SH-SY5Y (cell line): ENCODE data around the gene CRYBG2.
"Not testable (repeated sequence)": the region's sequence is repeated elsewhere in the genome, so short reads cannot be mapped to it uniquely, and the experiment has no call there.

Experiments used
- GATA2 ChIP-seq: IDR thresholded peaks from 2 replicates; pipeline ENCODE4 v1.6.1; 2011; ENCODE audit warnings: mild to moderate bottlenecking, low read depth, low read length
- GATA3 ChIP-seq: IDR thresholded peaks from 2 replicates; pipeline ENCODE4 v1.6.1; 2011; ENCODE audit warnings: low read depth, mild to moderate bottlenecking, low read length, moderate library complexity

CRYBG2 gene

GRCh38 chr1:26373789-26374188 is 19.9 kb upstream of the CRYBG2 start:
- TF ChIP-seq GATA3 (no peak), GATA2 (no peak)

DNA sequence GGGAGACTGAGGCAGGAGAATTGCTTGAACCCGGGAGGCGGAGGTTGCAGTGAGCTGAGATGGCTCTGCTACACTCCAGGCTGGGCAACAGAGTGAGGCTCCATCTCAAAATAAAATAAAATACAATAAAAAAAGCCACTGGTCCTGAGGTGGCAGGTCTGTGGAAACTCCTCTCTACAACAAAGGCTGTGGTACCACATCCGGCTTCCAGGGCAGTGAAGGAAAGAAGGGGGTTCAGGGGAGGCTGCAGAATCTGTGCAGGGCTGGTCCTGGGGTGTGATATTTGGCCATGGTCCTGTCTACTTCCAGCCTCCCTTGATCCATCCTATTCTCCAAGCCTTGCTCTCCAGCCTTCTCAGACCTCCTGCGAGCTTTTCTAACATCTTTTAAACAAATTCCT is 19.4 kb upstream of the CRYBG2 start:
- no peak for TF ChIP-seq GATA2
- no peak for TF ChIP-seq GATA3

GRCh38 chr1:26372611-26373010 is 18.7 kb upstream of the CRYBG2 start, which contains the start of gene ZNF683:
ZNF683 (minus strand) TSS chr1:26372750; CDS start chr1:26368571, 4,179 bp downstream.
- TF ChIP-seq GATA2, GATA3: not testable (repeated sequence)

GRCh38 chr1:26372039-26372438 is 18.1 kb upstream of the CRYBG2 start:
- no peak for TF ChIP-seq GATA2
- no peak for TF ChIP-seq GATA3

GRCh38 chr1:26370591-26371382 is 16.9 kb upstream of the CRYBG2 start:
- TF ChIP-seq GATA2 (no peak), GATA3 (no peak)

GRCh38 chr1:26368486-26368885 is 14.6 kb upstream of the CRYBG2 start:
- TF ChIP-seq GATA3, result no peak
- no peak for TF ChIP-seq GATA2

GRCh38 chr1:26368006-26368405 is 14.1 kb upstream of the CRYBG2 start:
- TF ChIP-seq GATA3, result no peak
- TF ChIP-seq GATA2, result no peak

DNA sequence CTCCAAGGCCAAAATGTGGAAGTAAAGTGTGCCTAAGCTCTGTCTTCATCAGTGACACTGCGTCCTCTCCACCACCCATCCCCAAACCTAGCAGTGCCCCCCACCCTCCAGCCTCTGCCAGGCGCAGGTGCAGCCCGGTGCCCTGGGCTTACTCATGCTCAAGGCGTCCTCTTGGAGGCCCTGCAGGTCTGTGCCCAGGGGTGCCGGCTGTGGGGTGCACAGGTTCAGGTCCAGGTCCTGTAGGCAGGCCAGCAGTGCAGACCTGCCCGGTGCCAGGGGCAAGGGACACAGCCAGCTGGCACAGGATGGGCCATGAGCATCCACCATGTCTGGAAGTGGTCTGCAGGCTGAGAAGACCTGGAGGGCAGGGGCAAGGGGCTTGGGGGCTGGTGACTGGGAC is 13.5 kb upstream of the CRYBG2 start:
- TF ChIP-seq GATA2 (no peak), GATA3 (no peak)

GRCh38 chr1:26364956-26365355 is 11.0 kb upstream of the CRYBG2 start:
- TF ChIP-seq GATA3 (no peak), GATA2 (no peak)

GRCh38 chr1:26363549-26364448 is 9.9 kb upstream of the CRYBG2 start:
- no peak for TF ChIP-seq GATA3
- no peak for TF ChIP-seq GATA2

- TF ChIP-seq GATA2 (no peak), GATA3 (no peak)
These were observed 8.4 kb upstream of the CRYBG2 start for GRCh38 chr1:26362331-26362730.

DNA sequence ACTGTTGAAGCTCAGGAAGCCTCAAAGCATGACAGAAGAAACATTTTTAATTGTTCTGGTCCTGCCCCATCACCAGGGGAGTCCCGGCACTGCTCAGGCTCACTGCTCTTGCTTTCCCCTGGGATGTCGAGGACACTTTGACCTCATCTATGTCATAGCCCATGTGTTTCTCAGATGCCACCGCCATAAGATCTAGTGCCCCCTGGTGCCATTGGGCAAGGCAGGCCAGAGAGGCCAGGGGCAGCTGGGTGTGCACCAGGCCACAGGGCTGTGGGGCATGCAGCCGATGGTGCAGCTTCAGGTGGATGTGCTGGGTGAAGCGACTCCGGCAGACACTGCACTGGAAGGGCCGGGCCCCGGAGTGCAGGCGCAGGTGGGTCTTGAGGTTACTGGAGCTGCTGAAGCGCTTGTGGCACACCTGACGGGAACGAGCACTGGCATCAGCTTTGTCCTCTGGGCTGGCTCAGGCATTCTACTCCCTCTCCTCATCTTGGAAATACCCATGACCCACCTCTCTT is 7.7 kb upstream of the CRYBG2 start:
- TF ChIP-seq GATA3 (no peak), GATA2 (no peak)

- TF ChIP-seq GATA2, result no peak
- TF ChIP-seq GATA3, result no peak
These were observed 7.1 kb upstream of the CRYBG2 start for GRCh38 chr1:26360807-26361604.
